ENCODE measurements around the gene SLC16A13. TPM values are rescaled to one million over a fixed set of nuclear protein-coding genes. Genes with fewer than 3 reads are reported as not detected.
A peak's percentile ranks its signal among the peaks of the same experiment; 100 is the strongest.
"Not testable (repeated sequence)": the region's sequence is repeated elsewhere in the genome, so short reads cannot be mapped to it uniquely, and the experiment has no call there.

SLC16A13 gene
- total RNA-seq, 1 donor from 2014 or later: 2.9 TPM

- no peak for DNase-seq (ENCODE audit: low spot score)
These were observed 23.1 kb downstream of the SLC16A13 start for GRCh38 chr17:7058831-7059447.

GRCh38 chr17:7060165-7060891 lies 24.5 kb downstream of the SLC16A13 start:
- no peak for DNase-seq (ENCODE audit: low spot score)

- DNase-seq (ENCODE audit: low spot score): no peak
These were observed 27.8 kb downstream of the SLC16A13 start for GRCh38 chr17:7063518-7064094.

GRCh38 chr17:7064261-7064660 lies 28.4 kb downstream of the SLC16A13 start:
- no peak for DNase-seq (ENCODE audit: low spot score)

GRCh38 chr17:7067198-7067597 lies 31.4 kb downstream of the SLC16A13 start:
- DNase-seq (ENCODE audit: low spot score): no peak

GRCh38 chr17:7068268-7068667 lies 32.5 kb downstream of the SLC16A13 start:
- DNase-seq (ENCODE audit: low spot score): no peak

- DNase-seq (ENCODE audit: low spot score): no peak
These were observed 34.9 kb downstream of the SLC16A13 start for GRCh38 chr17:7070712-7071111.

GRCh38 chr17:7072406-7072805 lies 36.6 kb downstream of the SLC16A13 start:
- no peak for DNase-seq (ENCODE audit: low spot score)

- DNase-seq (ENCODE audit: low spot score): no peak
These were observed 39.1 kb downstream of the SLC16A13 start for GRCh38 chr17:7074931-7075330.

- DNase-seq (ENCODE audit: low spot score): no peak
These were observed 42.2 kb downstream of the SLC16A13 start for GRCh38 chr17:7077911-7078546.

GRCh38 chr17:7078711-7079110 lies 42.9 kb downstream of the SLC16A13 start:
- peak; percentile 81 for DNase-seq (ENCODE audit: low spot score)

GRCh38 chr17:7079581-7080455 lies 44.0 kb downstream of the SLC16A13 start, which contains the start of gene CLEC10A:
CLEC10A (minus strand) TSS chr17:7080251; CDS start chr17:7078812, 1,439 bp downstream.
- DNase-seq (ENCODE audit: low spot score): peak; percentile 49

- DNase-seq (ENCODE audit: low spot score): peak; percentile 84
These were observed 44.7 kb downstream of the SLC16A13 start for GRCh38 chr17:7080456-7081041.

GRCh38 chr17:7081341-7082062 lies 45.7 kb downstream of the SLC16A13 start:
- DNase-seq (ENCODE audit: low spot score): peak; percentile 86

- peak; percentile 37 for DNase-seq (ENCODE audit: low spot score)
These were observed 47.8 kb downstream of the SLC16A13 start for GRCh38 chr17:7083592-7083991.

GRCh38 chr17:7084088-7084487 lies 48.3 kb downstream of the SLC16A13 start:
- DNase-seq (ENCODE audit: low spot score): no peak

GRCh38 chr17:7088442-7088841 lies 52.6 kb downstream of the SLC16A13 start:
- DNase-seq (ENCODE audit: low spot score): not testable (repeated sequence)

GRCh38 chr17:7089570-7089969 lies 53.8 kb downstream of the SLC16A13 start:
- not testable (repeated sequence) for DNase-seq (ENCODE audit: low spot score)
